HCT116 (cell line): ENCODE results near the gene TLN1.

ENCODE experiments used
- CTCF ChIP-seq, 3 experiments: fragments of 200-600 bp in 1 of 3; sonication (generic) in 1 of 3; IDR thresholded peaks in 2 of 3; conservative IDR thresholded peaks in 1 of 3; 2 replicates each; pipeline ENCODE4 v1.5.1; 2012 to 2017; ENCODE audit warnings: low read depth in 2 of 3, low read length in 2 of 3, antibody characterized with exemption in 1 of 3, borderline replicate concordance in 1 of 3, control low read depth in 1 of 3, mild to moderate bottlenecking in 1 of 3, mixed read lengths in 1 of 3, mixed run types in 1 of 3, moderate library complexity in 1 of 3; ENCODE audit not compliant: insufficient read depth in 1 of 3
- EZH2 ChIP-seq: fragments of 200-600 bp; sonication (generic); IDR thresholded peaks from 2 replicates; pipeline ENCODE4 v1.6.1; 2017; ENCODE audit warnings: antibody characterized with exemption, mixed run types
- EZH2phosphoT487 ChIP-seq: fragments of 200-600 bp; IDR thresholded peaks from 2 replicates; pipeline ENCODE4 v1.6.1; 2018; ENCODE audit warnings: antibody characterized with exemption, borderline replicate concordance
- POLR2A ChIP-seq: IDR thresholded peaks from 2 replicates; pipeline ENCODE4 v1.7.0; 2011; ENCODE audit warnings: borderline replicate concordance; ENCODE audit not compliant: insufficient read depth, insufficient read length; ENCODE audit errors: extremely low read depth
- RAD21 ChIP-seq: IDR thresholded peaks from 2 replicates; pipeline ENCODE4 v1.6.1; 2012; ENCODE audit warnings: low read depth, mild to moderate bottlenecking
- ZNF274 ChIP-seq: fragments of 200-500 bp; sonication (Bioruptor generic); IDR thresholded peaks from 2 replicates; pipeline ENCODE4 v1.6.1; 2014; ENCODE audit warnings: mild to moderate bottlenecking, low read depth, low read length, inconsistent platforms
- TF ChIP-seq, protein P1 (sequence below): IDR thresholded peaks from 2 replicates; pipeline ENCODE4 v1.6.1; 2012

- TF ChIP-seq EZH2 (no peak), CTCF (IDR thresholded peaks at IDR 0.05 in 2 of 3, conservative IDR thresholded peaks at IDR 0.05 in 1 of 3; ENCODE audit: borderline replicate concordance in 1 of 3, insufficient read depth in 1 of 3, low read depth in 2 of 3, low read length in 2 of 3) (no peak), ZNF274 (no peak), EZH2phosphoT487 (no peak), RAD21 (no peak), POLR2A (no peak)
- TF ChIP-seq, protein P1, sequence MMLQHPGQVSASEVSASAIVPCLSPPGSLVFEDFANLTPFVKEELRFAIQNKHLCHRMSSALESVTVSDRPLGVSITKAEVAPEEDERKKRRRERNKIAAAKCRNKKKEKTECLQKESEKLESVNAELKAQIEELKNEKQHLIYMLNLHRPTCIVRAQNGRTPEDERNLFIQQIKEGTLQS = no peak
These were observed 13.1 kb downstream of the TLN1 start for GRCh38 chr9:35718721-35719511.
